RCC 7860 (cell line): ENCODE data around the gene PDP2.
A peak's percentile ranks its signal among the peaks of the same experiment; 100 is the strongest.
"Not testable (repeated sequence)": the region's sequence is repeated elsewhere in the genome, so short reads cannot be mapped to it uniquely, and the experiment has no call there.

Experiments used
- DNase-seq: peaks from one replicate; pipeline ENCODE4 v3.0.0-alpha.2; 2015; ENCODE audit warnings: low spot score
- FAIRE-seq: peaks from 2 replicates; lab custom pipeline; 2012; peaks lifted over from hg19 to GRCh38; lab: Jason Lieb, UNC

Gene PDP2

DNA sequence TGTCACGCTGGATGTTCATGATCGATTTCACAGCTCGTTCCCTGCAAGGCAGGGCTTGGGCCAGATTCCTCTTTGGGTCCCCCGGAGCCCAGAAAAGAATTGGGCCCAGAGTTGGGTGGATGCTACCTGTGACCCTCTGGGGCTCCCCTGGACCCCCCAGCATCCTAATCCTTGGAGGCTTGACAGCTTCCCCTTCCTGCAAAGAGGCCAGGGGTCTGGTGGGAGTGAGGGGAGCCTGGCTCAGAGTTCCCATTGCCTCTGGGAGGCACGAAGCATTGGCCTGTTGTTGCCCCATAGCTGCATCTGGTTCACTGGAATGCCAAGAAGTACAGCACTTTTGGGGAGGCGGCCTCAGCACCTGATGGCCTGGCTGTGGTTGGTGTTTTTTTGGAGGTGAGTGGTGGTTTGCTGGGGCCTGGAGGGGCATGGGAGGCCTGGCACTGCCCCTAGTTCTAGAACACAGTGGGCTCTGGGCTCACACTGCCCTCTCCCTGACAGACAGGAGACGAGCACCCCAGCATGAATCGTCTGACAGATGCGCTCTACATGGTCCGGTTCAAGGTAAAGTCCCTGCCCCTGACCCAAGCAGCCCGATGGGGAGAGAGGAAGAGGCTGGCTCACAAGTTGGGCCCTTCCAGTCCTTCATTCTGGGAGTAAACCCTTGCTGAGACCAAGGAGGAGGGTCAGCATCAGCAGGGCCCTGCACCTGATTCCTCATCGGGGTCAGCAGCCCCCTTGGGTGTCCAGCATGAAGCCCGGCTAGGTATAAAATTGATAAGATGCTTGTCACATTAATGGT is 28.9 kb upstream of the PDP2 start:
- FAIRE-seq = no peak
- no peak for DNase-seq

DNA sequence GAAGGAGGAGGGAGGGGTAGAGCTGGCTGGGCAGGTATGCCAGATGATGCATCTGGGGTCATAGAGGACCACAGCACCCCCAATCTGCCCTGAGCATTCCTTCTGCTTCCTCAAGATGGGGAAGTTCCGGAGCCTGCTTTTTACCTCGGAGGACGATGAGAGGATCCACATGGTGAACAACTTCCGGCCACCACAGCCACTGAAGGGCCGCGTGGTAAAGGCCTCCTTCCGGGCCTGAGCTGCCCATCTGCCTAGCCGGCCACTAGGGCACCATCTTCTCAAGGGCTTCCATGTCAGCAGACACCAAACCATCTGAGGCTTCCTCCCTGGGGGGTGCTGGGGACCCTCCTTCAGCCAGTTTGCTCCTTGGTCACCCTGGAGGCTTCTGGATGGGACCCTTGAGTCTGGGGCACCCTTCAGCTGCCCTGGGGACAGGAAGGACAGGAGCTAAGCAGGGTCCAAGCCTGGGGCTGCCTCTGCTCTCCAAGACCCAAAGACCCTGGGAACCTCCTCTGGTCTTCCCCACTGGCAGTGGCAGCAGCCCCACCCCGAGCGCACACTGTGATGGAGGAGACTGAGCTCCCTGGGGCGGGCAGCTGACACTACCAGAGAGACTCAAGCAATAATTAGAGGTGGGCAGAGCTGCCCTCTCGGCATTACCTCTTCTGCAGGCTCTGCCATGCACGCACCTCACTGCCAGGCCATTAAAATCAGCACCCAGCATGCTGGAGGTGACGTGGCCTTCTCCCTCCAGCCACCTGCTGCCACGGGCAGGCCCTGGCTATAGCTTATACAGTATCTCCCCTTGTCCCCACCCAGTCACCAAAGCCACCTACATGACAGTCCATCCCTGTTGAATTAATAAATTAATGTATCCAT is 26.8 kb upstream of the PDP2 start:
- FAIRE-seq = no peak
- DNase-seq = no peak

DNA sequence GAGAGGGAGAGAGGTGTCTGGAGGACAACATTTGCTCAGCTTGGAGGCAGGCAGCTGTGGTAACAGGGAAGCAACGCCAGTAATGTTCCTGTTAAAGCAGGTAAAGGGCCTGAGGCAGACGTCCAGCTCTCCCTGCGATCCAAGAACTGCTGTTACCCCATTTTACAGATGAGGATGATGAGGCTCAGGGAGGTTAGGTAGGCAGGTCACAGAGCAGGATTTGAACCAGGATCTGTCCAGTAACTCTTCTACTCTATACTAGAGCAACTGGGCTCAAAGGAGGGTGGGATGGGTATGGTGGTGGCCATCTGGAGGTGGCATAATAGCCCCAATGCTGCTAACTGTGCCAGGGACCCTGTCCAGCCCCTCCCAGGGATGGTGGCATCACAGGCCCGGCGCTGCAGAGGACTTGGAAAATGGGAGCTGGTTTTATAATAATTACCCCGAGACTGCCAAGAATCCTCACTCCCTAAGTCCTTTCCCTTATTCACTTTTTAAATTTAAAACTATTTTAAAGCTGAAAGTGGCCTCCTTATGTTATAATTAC is 24.1 kb upstream of the PDP2 start:
- FAIRE-seq = no peak
- DNase-seq = no peak

DNA sequence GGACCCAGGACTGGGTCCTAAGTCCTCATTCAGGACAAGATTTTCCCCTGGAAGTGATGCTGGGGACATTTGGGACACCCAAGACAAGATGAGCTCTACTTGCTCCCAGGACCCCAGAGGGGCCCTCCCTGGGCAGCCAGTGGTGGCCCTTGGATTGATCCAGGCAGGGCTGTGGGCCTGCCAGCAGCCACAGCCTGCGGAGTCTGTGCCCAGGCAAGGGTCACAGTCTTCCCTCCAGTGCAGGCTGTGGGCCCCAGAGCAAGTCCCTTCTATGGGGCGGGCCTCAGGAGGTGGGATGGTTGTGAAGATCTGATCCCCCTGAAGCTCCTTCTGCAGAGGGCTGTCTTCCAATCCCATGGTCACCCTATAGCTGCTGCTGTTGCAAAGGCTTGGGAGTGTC is 23.5 kb upstream of the PDP2 start:
- no peak for FAIRE-seq
- no peak for DNase-seq

DNA sequence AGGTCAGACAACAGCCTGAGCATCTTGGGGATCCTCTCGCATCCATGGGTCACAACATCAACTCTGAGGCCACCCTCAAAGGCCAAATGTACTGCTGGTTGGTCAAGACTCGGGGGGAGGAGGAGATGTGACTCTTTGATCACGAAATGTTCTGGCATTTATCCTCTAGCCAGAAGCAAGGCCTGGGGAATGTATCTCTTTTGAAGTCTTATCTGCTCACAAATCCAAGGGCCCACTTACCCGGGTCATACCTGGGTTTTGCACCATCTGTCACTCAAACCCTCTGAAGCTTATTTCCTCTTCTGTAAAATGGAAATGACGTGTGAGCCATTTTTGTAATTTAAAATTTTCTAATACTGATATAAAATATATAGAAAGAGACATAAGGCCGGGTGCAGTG is 22.9 kb upstream of the PDP2 start:
- no peak for FAIRE-seq
- no peak for DNase-seq

DNA sequence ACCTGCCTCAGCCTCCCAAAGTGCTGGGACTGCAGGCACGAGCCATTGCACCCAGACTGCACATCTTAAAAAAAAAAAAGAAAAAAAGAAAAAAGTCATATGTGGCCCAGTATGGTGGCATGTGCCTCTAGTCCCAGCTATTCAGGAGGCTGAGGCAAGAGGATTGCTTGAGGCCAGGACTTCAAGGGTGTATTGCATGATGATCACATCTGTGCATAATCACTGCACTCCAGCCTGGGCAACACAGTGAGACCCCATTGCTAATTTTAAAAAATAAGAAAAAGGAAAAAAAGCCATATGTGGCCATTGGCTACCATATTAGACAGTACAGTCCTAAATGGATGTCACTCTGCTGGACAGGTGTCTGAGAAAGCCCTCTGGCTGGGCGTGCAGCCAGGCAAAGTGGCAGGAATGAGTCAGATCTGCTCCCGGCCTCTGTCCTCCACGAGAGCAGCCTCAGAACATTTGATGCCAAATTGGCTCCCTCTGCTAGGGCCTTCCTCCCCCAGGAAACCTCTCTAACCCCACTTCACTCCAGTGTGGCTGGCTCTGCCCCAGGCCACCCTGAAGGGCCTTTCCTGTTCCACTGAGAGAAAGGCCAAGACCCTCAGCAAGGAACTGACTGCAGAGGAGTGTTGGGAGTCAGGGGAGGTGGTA is 21.4 kb upstream of the PDP2 start:
- peak; percentile 35 for DNase-seq
- FAIRE-seq = peak; percentile 69

DNA sequence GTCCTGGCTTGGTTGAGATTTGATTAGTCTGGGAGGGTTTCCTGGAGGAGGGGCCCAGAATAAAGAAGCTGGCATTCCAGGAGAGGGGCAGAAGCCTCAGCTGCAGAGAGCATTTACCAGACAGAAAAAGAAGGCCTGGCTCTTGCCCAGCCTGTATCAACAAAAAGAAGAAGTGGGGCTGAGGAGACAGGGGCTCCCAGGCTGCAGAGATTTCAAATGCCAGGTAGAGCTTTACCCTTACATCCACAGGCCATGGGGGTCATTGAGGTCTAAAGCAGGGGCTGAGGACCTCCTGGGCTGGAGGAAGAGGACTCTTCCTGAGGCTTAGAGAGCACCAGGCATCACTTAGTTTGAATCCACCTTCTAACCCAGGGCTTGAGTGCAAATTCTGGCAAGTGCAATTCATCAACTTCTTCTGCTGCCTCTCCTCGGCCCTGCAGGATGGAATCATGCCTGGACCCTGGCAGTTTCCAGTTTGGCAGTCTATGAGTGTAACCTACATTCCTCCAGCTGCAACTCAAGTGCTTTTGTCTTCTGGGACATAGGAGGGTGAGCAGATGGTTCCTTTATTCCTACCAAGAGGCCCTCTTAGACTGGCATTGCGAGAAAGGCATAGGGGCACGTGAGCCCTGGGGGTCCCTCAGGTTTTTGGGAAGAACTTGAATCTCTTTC is 20.8 kb upstream of the PDP2 start:
- FAIRE-seq (no peak), DNase-seq (no peak)

DNA sequence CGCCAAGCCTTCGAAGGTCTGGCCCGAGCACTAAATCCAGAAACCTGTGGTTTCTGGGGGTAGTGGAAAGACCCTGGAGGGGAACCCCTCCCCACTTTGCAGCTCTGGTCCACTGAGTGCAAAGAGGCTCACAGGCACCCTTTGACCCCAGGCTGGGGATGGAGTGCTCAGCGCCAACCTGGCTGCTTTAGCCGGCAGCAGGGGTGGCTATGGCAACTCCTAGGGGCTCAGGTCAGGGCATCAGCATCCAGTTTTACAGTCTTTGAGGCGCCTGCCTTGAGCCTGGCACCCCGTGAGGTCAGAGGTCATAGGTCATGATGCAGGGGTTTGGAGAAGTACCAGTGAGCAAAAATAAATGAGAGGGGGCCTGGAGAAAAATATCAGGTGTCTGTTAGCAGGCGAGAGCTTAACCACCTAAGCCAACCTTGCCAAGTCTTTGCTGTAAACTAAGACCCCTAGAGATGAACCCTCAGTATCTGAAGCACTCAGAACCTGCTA is 18.2 kb upstream of the PDP2 start:
- no peak for DNase-seq
- no peak for FAIRE-seq

DNA sequence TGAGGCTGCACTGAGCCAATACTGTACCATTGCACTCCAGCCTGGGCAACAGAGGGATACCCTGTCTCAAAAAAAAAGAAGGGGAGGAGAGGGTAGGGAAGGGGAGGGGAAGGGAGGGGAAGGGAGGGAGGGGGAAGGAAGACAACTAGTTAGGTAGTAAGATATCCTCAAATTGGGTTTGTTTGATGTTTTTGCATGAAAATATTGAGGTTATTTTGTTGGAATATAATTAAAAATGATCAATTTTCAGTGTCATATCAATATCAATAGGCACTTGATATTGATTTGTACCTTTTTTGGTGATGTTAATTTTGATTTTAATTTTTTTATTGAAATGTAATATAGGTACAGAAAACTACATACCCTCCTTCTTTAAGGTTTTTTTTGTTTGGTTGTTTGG is 16.6 kb upstream of the PDP2 start:
- FAIRE-seq (no peak), DNase-seq (no peak)

DNA sequence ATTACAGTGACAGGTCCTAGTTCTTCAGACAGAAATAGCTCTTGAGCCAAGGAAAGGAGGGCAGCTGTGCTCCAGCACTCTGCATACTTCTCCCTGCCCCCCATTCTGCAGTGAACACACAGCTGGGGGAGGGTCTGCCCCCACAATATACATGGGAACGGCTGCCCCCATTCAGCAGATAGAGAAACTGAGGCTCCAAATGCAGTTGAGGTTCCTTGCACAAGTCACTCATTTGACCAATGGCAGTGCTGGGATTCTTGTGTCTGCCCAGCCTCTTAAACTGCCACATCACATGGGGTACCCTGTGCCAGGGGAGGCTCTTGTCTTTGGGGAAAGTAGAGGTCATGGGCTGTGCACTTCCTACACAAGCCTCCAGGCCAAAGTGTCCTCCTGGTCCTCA is 10.9 kb upstream of the PDP2 start:
- DNase-seq (no peak), FAIRE-seq (no peak)

DNA sequence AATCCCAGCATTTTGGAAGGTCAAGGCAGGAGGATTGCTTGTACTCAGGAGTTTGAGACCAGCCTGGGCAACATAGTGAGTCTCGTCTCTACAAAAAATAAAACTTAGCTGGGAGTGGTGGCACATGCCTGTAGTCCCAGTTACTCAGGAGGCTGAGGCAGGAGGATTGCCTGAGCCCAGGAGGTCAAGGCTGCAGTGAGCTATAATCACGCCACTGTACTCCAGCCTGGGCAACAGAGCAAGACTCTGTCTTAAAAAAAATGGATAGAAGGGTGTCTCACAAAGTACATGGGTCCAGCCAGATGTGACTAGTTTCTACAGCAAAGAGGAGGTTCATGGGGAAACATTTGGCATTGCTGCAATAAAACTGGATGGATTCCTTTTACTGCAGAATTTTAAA is 9.0 kb upstream of the PDP2 start:
- FAIRE-seq, DNase-seq: not testable (repeated sequence)

DNA sequence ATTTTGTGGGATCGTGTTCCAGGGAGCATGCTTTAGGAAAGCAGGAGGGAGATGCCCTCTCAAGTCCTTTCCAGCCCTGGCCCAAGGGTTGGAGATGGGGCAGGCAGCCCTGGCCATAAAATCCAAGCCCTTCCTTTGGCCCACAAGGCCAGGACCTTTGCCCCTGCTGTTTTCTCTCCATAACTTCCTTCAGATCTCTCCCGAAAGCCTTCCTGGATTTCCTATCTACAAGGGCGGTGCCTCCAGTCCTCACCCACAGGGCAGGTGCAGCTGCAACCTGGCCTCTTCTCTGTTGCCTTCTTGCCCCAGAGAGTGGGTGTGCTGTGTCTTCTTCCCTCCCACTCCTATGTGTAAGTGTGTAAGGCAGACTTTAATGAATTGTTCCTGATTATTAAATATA is 8.5 kb upstream of the PDP2 start:
- FAIRE-seq = no peak
- DNase-seq = no peak

DNA sequence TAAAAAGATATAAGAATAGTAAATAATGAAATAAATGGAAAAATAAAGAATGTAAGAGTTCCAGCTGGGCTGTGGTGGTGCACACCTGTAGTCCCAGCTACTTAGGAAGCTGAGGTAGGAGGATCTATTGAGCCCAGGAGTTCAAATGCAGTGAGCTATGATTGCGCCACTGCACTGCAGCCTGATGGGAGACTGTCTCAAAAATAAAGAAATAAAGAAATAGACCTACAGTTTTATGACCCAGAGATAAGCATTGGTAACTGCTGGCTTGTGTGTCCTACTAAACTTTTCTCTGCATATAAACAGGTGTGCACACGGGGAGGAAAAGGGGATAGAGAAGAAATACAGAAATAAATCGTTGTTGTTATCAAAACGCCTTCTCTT is 7.8 kb upstream of the PDP2 start:
- no peak for FAIRE-seq
- DNase-seq = no peak

DNA sequence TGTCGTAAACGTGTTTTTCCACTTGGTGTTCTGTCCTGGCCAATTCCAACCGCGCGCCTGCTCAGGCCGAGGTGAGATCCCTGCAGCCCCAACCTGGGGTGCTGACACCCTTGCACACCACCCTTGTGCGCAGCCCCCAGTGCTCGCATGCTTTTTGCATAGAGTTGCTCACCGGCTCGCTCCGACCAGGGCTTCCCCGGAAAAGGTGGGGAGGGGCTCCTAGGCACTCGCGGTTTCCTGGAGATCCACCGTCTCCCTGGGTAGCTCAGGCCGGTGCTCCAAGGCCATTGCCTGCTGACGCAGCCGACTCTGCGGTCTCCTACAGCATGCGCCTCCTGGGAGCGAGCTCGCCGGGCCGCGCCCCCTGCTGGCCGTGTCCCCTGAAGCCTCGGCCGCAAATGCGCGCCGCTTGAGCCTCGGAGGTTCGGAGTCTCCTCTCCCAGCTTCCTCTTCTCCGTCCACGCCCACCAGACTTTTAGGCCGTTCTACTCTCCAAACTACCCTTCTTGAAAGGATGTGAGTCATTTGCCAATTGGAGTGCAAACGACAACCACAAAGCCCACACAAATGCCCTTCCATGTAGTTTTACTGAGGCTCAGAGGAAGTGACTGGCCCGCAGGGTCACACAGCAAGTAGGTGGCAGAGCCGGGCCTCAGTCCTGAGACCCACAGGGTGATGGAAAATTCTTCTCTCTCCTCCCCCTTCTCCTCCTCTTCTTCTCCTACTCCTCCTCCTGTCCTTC is 7.2 kb upstream of the PDP2 start:
- peak; percentile 96 for FAIRE-seq

DNA sequence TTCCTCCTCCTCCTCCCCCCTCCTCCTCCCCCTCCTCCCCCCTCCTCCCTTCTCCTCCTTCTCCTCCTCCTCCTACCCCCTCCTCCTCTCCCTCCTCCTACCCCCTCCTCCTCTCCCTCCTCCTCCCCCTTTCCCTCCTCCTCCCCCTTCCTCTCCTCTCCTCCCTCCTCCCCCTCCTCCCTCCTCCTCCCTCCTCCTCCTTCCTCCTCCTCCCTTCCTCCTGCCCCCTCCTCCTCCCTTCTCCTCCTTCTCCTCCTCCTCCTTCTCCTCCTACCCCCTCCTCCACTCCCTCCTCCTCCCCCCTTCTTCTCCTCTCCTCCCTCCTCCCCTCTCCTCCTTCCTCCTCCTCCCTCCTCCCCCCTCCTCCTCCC is 6.6 kb upstream of the PDP2 start:
- no peak for DNase-seq
- FAIRE-seq = no peak

More for the DNA sequence above, 7.2 kb upstream of the PDP2 start:
- peak; percentile 100 for DNase-seq

DNA sequence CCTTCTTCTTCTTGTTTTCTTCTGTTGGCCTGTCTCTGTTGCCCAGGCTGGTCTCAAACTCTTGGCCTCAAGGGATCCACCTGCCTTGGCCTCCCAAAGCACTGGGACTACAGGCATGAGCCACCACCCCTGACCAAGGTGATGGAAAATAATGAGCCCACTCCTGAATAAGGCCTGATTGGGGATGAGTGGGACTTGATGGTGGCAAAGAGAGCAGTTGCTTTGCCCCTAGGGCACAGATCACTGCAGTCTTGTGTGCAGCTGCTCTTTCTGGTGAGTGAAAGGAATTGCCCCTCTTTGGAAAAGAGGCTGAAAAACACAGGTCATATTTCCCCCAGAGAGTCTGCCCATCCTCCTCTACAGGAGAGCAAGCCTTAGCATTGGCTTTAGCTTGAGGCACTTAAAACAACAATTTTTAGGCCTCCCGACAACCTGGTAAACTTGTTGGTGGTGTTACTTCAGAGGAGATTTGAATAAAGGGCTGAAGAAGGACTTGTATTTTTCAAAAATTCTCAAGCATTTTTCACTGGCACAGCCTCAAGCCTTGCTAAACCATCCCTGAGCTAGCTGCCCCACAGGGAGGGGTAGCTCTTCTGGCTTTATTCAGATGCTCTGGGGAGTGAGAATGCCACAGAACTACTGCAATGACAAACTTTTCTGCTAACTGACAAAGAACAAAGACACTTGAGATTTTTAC is 6.1 kb upstream of the PDP2 start:
- no peak for FAIRE-seq
- DNase-seq = peak; percentile 16

DNA sequence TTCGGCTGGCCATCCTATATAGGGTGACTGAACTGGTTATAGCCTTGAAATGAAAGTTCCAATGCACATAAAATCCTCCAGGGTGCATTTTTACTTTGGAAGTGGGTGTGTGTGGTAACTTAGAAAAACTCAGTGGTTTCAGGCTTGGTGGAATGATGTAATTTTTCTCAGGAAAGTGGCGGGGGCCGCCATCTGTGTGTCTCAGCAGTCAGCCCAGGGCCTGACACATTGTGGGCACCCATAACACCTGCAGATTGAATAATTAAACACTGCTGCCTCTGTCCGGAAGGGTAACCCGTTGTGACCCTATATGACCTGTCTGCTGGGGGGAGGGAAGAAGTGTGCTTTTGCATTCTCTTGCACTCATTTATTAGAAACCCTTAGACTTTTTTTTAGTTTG is 2.2 kb upstream of the PDP2 start:
- FAIRE-seq = no peak

DNA sequence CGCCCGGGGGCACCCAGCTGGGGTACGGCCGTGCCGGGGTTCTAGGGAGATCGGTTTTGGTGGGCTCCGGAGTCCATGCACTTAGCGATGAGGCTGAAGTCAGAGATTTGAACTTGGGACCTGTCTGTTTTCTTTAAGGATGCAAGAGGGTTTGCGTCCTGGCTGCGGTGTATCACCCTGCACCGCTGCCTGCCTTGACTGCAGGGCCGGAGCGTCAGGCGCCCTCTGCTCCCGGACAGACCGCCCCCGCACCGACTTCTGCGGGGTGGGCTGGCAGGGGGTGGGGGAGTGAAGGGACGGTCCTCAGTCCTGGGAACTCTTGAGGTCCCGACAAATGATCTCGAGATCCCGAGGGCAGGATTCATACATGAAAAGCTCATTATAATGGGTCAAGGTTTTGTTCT is 701 bp downstream of the PDP2 start:
- DNase-seq (no peak), FAIRE-seq (no peak)

More for the DNA sequence above, 2.2 kb upstream of the PDP2 start:
- peak; percentile 22 for DNase-seq

DNA sequence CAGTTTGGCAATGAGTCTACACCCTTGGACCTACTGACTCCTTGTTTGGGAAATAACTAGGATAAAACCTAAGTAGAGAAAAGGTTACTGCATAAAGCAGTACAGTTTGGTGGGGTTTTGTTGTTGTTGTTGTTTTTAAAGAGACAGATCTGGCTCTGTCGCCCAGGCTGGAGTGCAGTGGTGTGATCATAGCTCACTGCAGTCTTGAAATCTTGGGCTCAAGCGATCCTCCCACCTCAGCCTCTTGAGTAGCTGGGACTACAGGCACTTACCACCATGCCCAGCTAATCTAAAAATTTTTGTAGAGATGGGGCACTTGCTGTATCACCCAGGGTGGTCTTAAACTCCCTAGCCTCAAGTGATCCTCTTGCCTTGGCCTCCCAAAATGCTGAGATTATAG is 1.2 kb downstream of the PDP2 start:
- FAIRE-seq (no peak), DNase-seq (no peak)
